Subcutaneous adipose tissue (tissue), 4 donors: ENCODE data around the gene GRAMD2B. TPM values are rescaled to one million over a fixed set of nuclear protein-coding genes. Genes with fewer than 3 reads are reported as not detected.

Experiments used
- CTCF ChIP-seq: fragments of 450-650 bp; IDR thresholded peaks from one replicate; pipeline ENCODE4 v1.5.1; 2016; ENCODE audit warnings: low read depth, mild to moderate bottlenecking, control low read depth, antibody characterized with exemption, moderate library complexity
- total RNA-seq, 4 donors: library from RNA; depleted of rRNA; stranded (reverse); fragments of >200 nt; gene quantifications; one replicate each; pipeline ENCODE4 v1.1.0, GENCODE V29; 2016

GRAMD2B gene
- total RNA-seq, 4 donors from 2014 or later = 30.3 to 50.9 (median 32.7) TPM

- no peak for TF ChIP-seq CTCF
Measured at GRCh38 chr5:126531543-126532120, 108.4 kb downstream of the GRAMD2B start.

GRCh38 chr5:126534553-126534952 is 111.3 kb downstream of the GRAMD2B start:
- TF ChIP-seq CTCF = no peak

- TF ChIP-seq CTCF = no peak
Measured at GRCh38 chr5:126535856-126536545, 112.8 kb downstream of the GRAMD2B start.

GRCh38 chr5:126536874-126537273 is 113.7 kb downstream of the GRAMD2B start:
- TF ChIP-seq CTCF = no peak

GRCh38 chr5:126538579-126538978 is 115.4 kb downstream of the GRAMD2B start:
- TF ChIP-seq CTCF = no peak

GRCh38 chr5:126540631-126541030 is 117.4 kb downstream of the GRAMD2B start:
- no peak for TF ChIP-seq CTCF

- no peak for TF ChIP-seq CTCF
Measured at GRCh38 chr5:126542441-126542840, 119.2 kb downstream of the GRAMD2B start.
